ENCODE results near the gene PLEKHA8.

Gene PLEKHA8

GRCh38 chr7:30170476-30171205 lies 142.4 kb downstream of the PLEKHA8 start:
- Histone ChIP-seq H3K4me3 (replicated peaks; ENCODE audit: low read depth, low read length) (no peak overlapping the region), H3K27me3 (replicated peaks; ENCODE audit: control insufficient read depth, insufficient read depth, low read length) (no peaks in the 10 kb centered on the region; the same call in 1 of the 2 replicates), H3K36me3 (ENCODE audit: control insufficient read depth, insufficient read depth, low read length) (no peaks in the 10 kb centered on the region)
- TF ChIP-seq CTCF (IDR thresholded peaks at IDR 0.05; ENCODE audit: insufficient read depth, low read length, poor library complexity, severe bottlenecking), result no peak
- no peak for DNase-seq (ENCODE audit: extremely low read depth, insufficient read length)

- no peak for DNase-seq (ENCODE audit: extremely low read depth, insufficient read length)
- no peak for TF ChIP-seq CTCF (IDR thresholded peaks at IDR 0.05; ENCODE audit: insufficient read depth, low read length, poor library complexity, severe bottlenecking)
- Histone ChIP-seq H3K36me3 (ENCODE audit: control insufficient read depth, insufficient read depth, low read length) (no peaks in the 10 kb centered on the region), H3K4me3 (replicated peaks; ENCODE audit: low read depth, low read length) (no peak overlapping the region), H3K27me3 (replicated peaks; ENCODE audit: control insufficient read depth, insufficient read depth, low read length) (no peaks in the 10 kb centered on the region; the same call in 1 of the 2 replicates)
These were observed 143.7 kb downstream of the PLEKHA8 start for GRCh38 chr7:30171766-30172447.

GRCh38 chr7:30172451-30172850 lies 144.2 kb downstream of the PLEKHA8 start:
- Histone ChIP-seq H3K36me3 (ENCODE audit: control insufficient read depth, insufficient read depth, low read length) (no peaks in the 10 kb centered on the region), H3K27me3 (replicated peaks; ENCODE audit: control insufficient read depth, insufficient read depth, low read length) (no peaks in the 10 kb centered on the region; the same call in 1 of the 2 replicates), H3K4me3 (replicated peaks; ENCODE audit: low read depth, low read length) (no peak overlapping the region)
- no peak for TF ChIP-seq CTCF (IDR thresholded peaks at IDR 0.05; ENCODE audit: insufficient read depth, low read length, poor library complexity, severe bottlenecking)
- no peak for DNase-seq (ENCODE audit: extremely low read depth, insufficient read length)

- H3K27me3 ChIP-seq (replicated peaks; ENCODE audit: control insufficient read depth, insufficient read depth, low read length), result no peaks in the 10 kb centered on the region; the same call in 1 of the 2 replicates
- no peak for TF ChIP-seq CTCF (IDR thresholded peaks at IDR 0.05; ENCODE audit: insufficient read depth, low read length, poor library complexity, severe bottlenecking)
- H3K36me3 ChIP-seq (ENCODE audit: control insufficient read depth, insufficient read depth, low read length), result no peaks in the 10 kb centered on the region
- no peak overlapping the region for H3K4me3 ChIP-seq (replicated peaks; ENCODE audit: low read depth, low read length)
- no peak for DNase-seq (ENCODE audit: extremely low read depth, insufficient read length)
These were observed 145.1 kb downstream of the PLEKHA8 start for GRCh38 chr7:30173058-30173897.

- TF ChIP-seq CTCF (IDR thresholded peaks at IDR 0.05; ENCODE audit: insufficient read depth, low read length, poor library complexity, severe bottlenecking), result no peak
These were observed 147.0 kb downstream of the PLEKHA8 start for GRCh38 chr7:30175180-30175579.

More at GRCh38 chr7:30175180-30175579, 147.0 kb downstream of the PLEKHA8 start:
- H3K27me3 ChIP-seq (replicated peaks; ENCODE audit: control insufficient read depth, insufficient read depth, low read length), result no peaks in the 10 kb centered on the region
- no peaks in the 10 kb centered on the region for H3K36me3 ChIP-seq (ENCODE audit: control insufficient read depth, insufficient read depth, low read length)
- H3K4me3 ChIP-seq (replicated peaks; ENCODE audit: low read depth, low read length), result no peak overlapping the region
- no peak for DNase-seq (ENCODE audit: extremely low read depth, insufficient read length)

Measured in GM06990 (cell line).